SU-DHL-6 (cell line): ENCODE results near the gene EMX1.

Experiments used
- EZH2phosphoT487 ChIP-seq: fragments of 200-600 bp; sonication (generic), shearing (Covaris generic); conservative IDR thresholded peaks from 2 replicates; pipeline ENCODE4 v1.6.1; 2018; ENCODE audit warnings: mild to moderate bottlenecking, antibody characterized with exemption, low read length, moderate library complexity, mixed read lengths
- TF ChIP-seq, protein P1 (sequence below): fragments of 200-600 bp; sonication (generic); IDR thresholded peaks from one replicate; pipeline ENCODE4 v1.5.1; 2017; ENCODE audit warnings: antibody characterized with exemption, mild to moderate bottlenecking, low read length, moderate library complexity; ENCODE audit not compliant: insufficient read depth, poor library complexity, severe bottlenecking

DNA sequence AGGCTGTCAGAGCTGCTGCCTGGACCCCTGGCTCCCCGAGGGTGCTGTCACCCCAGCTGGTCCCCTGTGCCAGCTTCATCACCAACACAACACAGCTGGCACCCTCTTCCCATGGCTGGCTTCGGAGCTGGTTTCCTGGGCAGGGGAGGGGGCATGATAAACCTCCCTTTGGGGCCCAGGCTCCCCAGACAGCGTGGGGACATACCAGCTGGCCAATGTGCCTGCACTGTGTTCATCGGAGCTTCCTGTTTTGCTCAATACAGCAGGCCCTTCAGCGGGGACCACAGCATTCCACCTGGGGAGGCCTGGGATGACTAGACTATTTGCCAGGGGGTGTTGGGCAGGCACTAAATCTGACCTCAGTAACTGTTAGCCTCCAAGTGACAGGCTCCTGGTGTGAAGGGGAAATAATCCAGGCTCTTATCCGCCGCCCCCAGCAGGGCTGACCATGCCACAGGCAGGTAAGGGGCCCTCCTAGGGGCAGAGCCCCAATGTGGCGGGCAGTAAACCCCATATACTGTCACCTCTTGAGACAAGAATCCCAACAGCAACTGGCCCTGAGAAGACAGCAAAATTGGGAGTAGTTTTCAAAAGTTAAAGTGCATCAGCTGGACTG, 44.6 kb downstream of the EMX1 start:
- TF ChIP-seq, protein P1, sequence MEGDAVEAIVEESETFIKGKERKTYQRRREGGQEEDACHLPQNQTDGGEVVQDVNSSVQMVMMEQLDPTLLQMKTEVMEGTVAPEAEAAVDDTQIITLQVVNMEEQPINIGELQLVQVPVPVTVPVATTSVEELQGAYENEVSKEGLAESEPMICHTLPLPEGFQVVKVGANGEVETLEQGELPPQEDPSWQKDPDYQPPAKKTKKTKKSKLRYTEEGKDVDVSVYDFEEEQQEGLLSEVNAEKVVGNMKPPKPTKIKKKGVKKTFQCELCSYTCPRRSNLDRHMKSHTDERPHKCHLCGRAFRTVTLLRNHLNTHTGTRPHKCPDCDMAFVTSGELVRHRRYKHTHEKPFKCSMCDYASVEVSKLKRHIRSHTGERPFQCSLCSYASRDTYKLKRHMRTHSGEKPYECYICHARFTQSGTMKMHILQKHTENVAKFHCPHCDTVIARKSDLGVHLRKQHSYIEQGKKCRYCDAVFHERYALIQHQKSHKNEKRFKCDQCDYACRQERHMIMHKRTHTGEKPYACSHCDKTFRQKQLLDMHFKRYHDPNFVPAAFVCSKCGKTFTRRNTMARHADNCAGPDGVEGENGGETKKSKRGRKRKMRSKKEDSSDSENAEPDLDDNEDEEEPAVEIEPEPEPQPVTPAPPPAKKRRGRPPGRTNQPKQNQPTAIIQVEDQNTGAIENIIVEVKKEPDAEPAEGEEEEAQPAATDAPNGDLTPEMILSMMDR, result no peak
- TF ChIP-seq EZH2phosphoT487, result no peak
